ENCODE data around the gene COL8A2. TPM values are rescaled to one million over a fixed set of nuclear protein-coding genes. Genes with fewer than 3 reads are reported as not detected.

The COL8A2 gene
- total and polyA plus RNA-seq, 2 donors (not counting 3 experiments of a cell fraction or from before 2014, with no cell fraction given) = 1.2 to 1.3 TPM

GRCh38 chr1:36106269-36106668 lies 18.8 kb downstream of the COL8A2 start:
- ChIA-PET CTCF (interaction anchor here (1.3 to 13.8 kb wide), 4 partner anchors 9 to 194 kb away, joined by 5 to 233 read pairs (median 8); no protein-coding TSS in a partner anchor), POLR2A (no interaction called here)
- intact Hi-C loops (cut with micrococcal nuclease) (no loop called here), dilution Hi-C loops (cut with MboI; ENCODE audit: extremely low pct_ligation_motif_present, low sequenced_read_pairs) (no loop called here)
- FAIRE-seq (no peak), DNase-seq (ENCODE audit: low read depth, low spot score) (no peak)
- no peaks in the 10 kb centered on the region for H3K9me3 ChIP-seq (replicated peaks; ENCODE audit: control insufficient read depth, insufficient read depth, low read length)
- H3K4me2 ChIP-seq (ENCODE audit: insufficient read depth, low read length) = no peak overlapping the region
- H4K20me1 ChIP-seq (replicated peaks; ENCODE audit: control insufficient read depth, extremely low read depth, insufficient read depth, low read length) = no peaks in the 10 kb centered on the region
- H3K36me3 ChIP-seq (ENCODE audit: control insufficient read depth in 2 of 2, extremely low read depth in 1 of 2, insufficient read depth in 2 of 2, low read length in 2 of 2) = no peaks in the 10 kb centered on the region
- no peak overlapping the region for H3K9ac ChIP-seq (replicated peaks; ENCODE audit: extremely low read depth, insufficient read depth, low read length)
- H3K4me1 ChIP-seq (ENCODE audit: control insufficient read depth, extremely low read depth, insufficient read depth, low read length) = no peaks in the 10 kb centered on the region
- H3K4me3 ChIP-seq (replicated peaks in 1 of 3; ENCODE audit: insufficient read depth in 1 of 3, low read depth in 1 of 3, low read length in 3 of 3) = no peak overlapping the region
- no peak overlapping the region for H3K27ac ChIP-seq (ENCODE audit: insufficient read depth, low read depth, low read length)
- no TSS peak for BruUV-seq (replicated peaks)
- no peak overlapping the region for H2AFZ ChIP-seq (ENCODE audit: low read depth, low read length)
- no peaks in the 10 kb centered on the region for H3K27me3 ChIP-seq (ENCODE audit: control insufficient read depth in 2 of 2, insufficient read depth in 2 of 2, low read length in 2 of 2)
- no peak for TF ChIP-seq POLR2AphosphoS5 (IDR thresholded peaks at IDR 0.05; ENCODE audit: insufficient read depth, low read depth, low read length)
- TF ChIP-seq MAX (IDR thresholded peaks at IDR 0.05; ENCODE audit: insufficient read depth, insufficient read length) = no peak
- TF ChIP-seq GATA2 (IDR thresholded peaks at IDR 0.05; ENCODE audit: insufficient read depth, insufficient read length, low read depth, low read length) = no peak
- no peak for TF ChIP-seq FOS (IDR thresholded peaks at IDR 0.05; ENCODE audit: borderline replicate concordance, insufficient read depth, low read length)
- no peak for TF ChIP-seq EZH2 (IDR thresholded peaks at IDR 0.05; ENCODE audit: borderline replicate concordance, low read depth, low read length, severe bottlenecking)
- TF ChIP-seq CTCF (IDR thresholded peaks at IDR 0.05; ENCODE audit: extremely low read depth in 1 of 2, insufficient read depth in 1 of 2, low read depth in 1 of 2, low read length in 2 of 2) = no peak
- TF ChIP-seq POLR2A (IDR thresholded peaks at IDR 0.05; ENCODE audit: low read depth, low read length) = no peak
- no peak for TF ChIP-seq JUN (IDR thresholded peaks at IDR 0.05; ENCODE audit: borderline replicate concordance, insufficient read depth, insufficient read length, low read depth)
- TF ChIP-seq MYC (IDR thresholded peaks at IDR 0.05; ENCODE audit: low read depth, low read length) = no peak
- no peaks in the 10 kb centered on the region for H3K9me1 ChIP-seq (replicated peaks; ENCODE audit: control insufficient read depth, extremely low read depth, insufficient read depth, low read length)
- no peaks in the 10 kb centered on the region for H3K79me2 ChIP-seq (ENCODE audit: control insufficient read depth, insufficient read depth, low read length)

All from endothelial cell of umbilical vein (primary cell).